ENCODE results near the gene DLX2. TPM values are rescaled to one million over a fixed set of nuclear protein-coding genes. Genes with fewer than 3 reads are reported as not detected.
A peak's percentile ranks its signal among the peaks of the same experiment; 100 is the strongest.
"Not testable (repeated sequence)": the region's sequence is repeated elsewhere in the genome, so short reads cannot be mapped to it uniquely, and the experiment has no call there.

The DLX2 gene
- total RNA-seq, 2 experiments from 2014 or later, result not detected

DNA sequence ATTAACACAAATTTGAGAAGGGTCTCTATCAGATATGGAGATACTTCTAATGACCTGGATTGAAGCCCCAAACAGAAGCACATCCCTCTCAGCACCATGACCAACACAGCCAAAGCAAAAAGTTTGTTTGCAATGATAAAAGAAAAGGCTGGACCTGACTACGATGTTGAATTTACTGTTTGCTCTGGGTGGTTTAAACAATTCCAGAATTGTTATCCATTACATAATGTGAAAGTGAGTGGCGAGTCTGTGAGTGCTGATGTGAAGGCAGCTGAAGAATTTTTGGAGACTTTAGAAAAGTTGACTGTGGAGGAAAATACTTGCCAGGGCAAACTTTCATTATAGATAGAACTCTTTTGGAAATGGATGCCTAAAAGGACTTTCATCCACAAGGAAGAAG is 17.4 kb upstream of the DLX2 start:
- CTCF ChIA-PET, result interaction anchor here (0.7 to 1.3 kb wide), 2 partner anchors 13 to 23 kb away, joined by 3 read pairs; no protein-coding TSS in a partner anchor
- no peak for DNase-seq
- H3K4me3 Mint-ChIP-seq, result no peak overlapping the region
- H3K36me3 Mint-ChIP-seq, result no peaks in the 10 kb centered on the region
- H3K4me1 Mint-ChIP-seq (ENCODE audit: low read depth), result no peaks in the 10 kb centered on the region
- peaks cover 6% of the 10 kb centered on the region for H3K27me3 Mint-ChIP-seq
- POLR2A ChIA-PET, result no interaction called here
- H3K9me3 Mint-ChIP-seq, result peaks cover 2% of the 10 kb centered on the region
- intact Hi-C loops (cut with micrococcal nuclease), result no loop called here
- H3K27ac Mint-ChIP-seq, result no peak overlapping the region

DNA sequence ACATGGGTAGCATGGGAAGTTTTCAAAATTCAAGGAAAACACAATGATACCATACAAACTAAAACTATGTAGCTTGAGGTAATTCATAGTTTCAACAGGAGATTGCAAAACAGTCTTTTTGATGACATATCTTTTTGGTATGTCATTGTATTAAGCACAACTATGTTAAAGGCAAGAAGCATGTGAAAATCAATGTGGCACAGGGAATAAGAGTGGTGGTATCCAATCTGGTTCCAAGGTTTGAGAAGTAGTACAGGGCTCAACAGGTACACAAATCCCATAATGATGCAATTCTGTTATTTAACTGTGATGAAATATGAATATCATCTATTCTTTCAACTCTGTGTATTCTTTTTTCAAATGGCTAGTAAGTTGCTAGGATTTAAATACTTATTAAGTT is 16.4 kb upstream of the DLX2 start:
- no peaks in the 10 kb centered on the region for H3K36me3 Mint-ChIP-seq

DNA sequence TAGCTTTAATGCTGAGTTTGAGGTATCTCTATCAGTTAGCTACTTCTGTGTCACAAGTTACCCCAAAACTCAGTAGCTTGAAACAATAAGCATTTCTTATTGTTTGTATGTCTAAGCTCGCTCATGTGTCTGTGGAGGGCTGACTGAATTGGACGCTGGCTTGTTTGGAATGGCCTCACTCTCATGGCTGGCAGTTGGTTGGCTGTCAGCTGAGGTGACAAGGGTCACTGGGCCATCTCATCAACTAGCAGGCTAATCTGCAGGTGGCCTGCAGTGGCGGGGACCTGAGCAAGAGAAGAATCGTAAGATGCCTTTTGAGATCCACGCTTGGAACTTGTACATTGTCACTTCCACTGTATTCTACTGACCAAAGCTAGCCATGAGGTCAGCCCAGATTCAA is 13.4 kb upstream of the DLX2 start:
- POLR2A ChIA-PET, result no interaction called here
- no peak overlapping the region for H3K4me3 Mint-ChIP-seq
- H3K27ac Mint-ChIP-seq, result no peak overlapping the region
- H3K27me3 Mint-ChIP-seq, result peaks cover 18% of the 10 kb centered on the region
- CTCF ChIA-PET, result interaction anchor here (1.2 to 1.8 kb wide), 2 partner anchors 9 to 11 kb away, joined by 4 to 7 read pairs; no protein-coding TSS in a partner anchor
- no peaks in the 10 kb centered on the region for H3K9me3 Mint-ChIP-seq
- DNase-seq, result no peak
- H3K4me1 Mint-ChIP-seq (ENCODE audit: low read depth), result no peaks in the 10 kb centered on the region
- intact Hi-C loops (cut with micrococcal nuclease), result no loop called here
- H3K36me3 Mint-ChIP-seq, result no peaks in the 10 kb centered on the region

More for the DNA sequence above, 16.4 kb upstream of the DLX2 start:
- no peaks in the 10 kb centered on the region for H3K9me3 Mint-ChIP-seq
- intact Hi-C loops (cut with micrococcal nuclease), result no loop called here
- no peak for DNase-seq
- H3K4me3 Mint-ChIP-seq, result no peak overlapping the region
- CTCF ChIA-PET, result no interaction called here
- H3K27me3 Mint-ChIP-seq, result peaks cover 9% of the 10 kb centered on the region
- H3K27ac Mint-ChIP-seq, result no peak overlapping the region
- POLR2A ChIA-PET, result no interaction called here
- no peaks in the 10 kb centered on the region for H3K4me1 Mint-ChIP-seq (ENCODE audit: low read depth)

DNA sequence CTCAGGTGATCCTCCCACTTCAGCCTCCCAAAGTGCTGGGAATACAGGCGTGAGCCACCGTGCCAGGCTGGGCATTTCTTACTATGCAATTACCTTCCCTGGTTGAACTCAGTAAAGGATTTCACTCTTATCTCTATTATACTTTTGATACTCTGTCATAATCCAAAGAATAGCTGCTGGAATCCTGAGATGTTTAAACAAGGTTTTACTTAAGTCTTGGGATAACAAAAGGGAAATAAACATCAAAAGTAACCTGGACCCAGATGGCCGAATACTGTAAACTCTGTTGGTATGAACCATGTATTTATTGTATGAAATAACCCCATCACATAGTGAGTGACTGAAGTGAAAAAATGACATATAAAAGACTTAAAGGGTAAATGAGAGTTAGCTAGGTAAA is 11.9 kb upstream of the DLX2 start:
- H3K4me3 Mint-ChIP-seq, result no peak overlapping the region
- H3K9me3 Mint-ChIP-seq, result no peaks in the 10 kb centered on the region
- H3K4me1 Mint-ChIP-seq (ENCODE audit: low read depth), result no peaks in the 10 kb centered on the region
- no peak for DNase-seq
- no peaks in the 10 kb centered on the region for H3K36me3 Mint-ChIP-seq
- peaks cover 24% of the 10 kb centered on the region for H3K27me3 Mint-ChIP-seq
- no peak overlapping the region for H3K27ac Mint-ChIP-seq
- intact Hi-C loops (cut with micrococcal nuclease), result no loop called here
- POLR2A ChIA-PET, result no interaction called here
- CTCF ChIA-PET, result interaction anchor here (0.6 to 3.0 kb wide), 5 partner anchors 8 to 550 kb away, joined by 3 to 14 read pairs (median 3); no protein-coding TSS in a partner anchor

DNA sequence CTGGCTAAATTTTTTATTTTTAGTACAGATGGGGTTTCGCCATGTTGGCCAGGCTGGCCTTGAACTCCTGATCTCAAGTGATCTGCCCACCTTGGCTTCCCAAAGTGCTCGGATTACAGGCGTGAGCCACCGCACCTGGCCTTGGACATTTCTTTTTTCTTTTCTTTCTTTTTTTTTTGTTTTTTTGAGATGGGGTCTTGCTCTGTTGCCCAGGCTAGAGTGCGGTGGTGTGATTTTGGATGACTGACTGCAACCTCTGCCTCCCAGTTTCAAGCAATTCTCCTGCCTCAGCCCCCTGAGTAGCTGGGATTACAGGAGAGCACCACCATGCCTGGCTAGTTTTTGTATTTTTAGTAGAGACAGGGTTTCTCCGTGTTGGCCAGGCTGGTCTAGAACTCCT is 11.5 kb upstream of the DLX2 start:
- peaks cover 27% of the 10 kb centered on the region for H3K27me3 Mint-ChIP-seq
- H3K27ac Mint-ChIP-seq; H3K9me3 Mint-ChIP-seq; H3K4me1 Mint-ChIP-seq (ENCODE audit: low read depth); POLR2A ChIA-PET; DNase-seq; intact Hi-C loops (cut with micrococcal nuclease); H3K36me3 Mint-ChIP-seq; H3K4me3 Mint-ChIP-seq: not testable (repeated sequence)
- CTCF ChIA-PET, result interaction anchor here (0.6 to 3.0 kb wide), 12 partner anchors 7 to 549 kb away, joined by 3 to 14 read pairs (median 4); no protein-coding TSS in a partner anchor

DNA sequence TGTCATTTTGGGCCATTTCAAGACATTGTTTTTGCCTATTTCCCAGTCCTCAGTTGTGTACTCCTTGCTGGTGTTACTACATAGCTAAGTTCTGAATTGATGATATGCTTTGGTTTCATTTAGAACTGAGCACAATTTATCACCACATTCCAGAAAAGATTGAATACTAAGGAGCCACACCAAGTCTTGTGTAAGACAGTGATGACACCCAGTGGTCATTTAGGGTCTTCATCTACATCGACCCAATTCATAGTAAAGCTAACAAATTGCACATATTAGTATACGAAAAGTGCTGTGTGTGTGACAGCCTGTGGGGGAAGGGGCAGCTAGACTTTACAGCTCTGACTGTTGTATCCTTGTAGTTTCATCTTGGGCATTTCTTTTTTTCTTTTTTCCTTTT is 10.9 kb upstream of the DLX2 start:
- DNase-seq, result no peak
- POLR2A ChIA-PET, result no interaction called here
- Mint-ChIP-seq H3K4me1 (ENCODE audit: low read depth) (no peaks in the 10 kb centered on the region), H3K4me3 (no peak overlapping the region), H3K36me3 (no peaks in the 10 kb centered on the region), H3K9me3 (no peaks in the 10 kb centered on the region), H3K27me3 (peaks cover 25% of the 10 kb centered on the region), H3K27ac (no peak overlapping the region)
- CTCF ChIA-PET, result interaction anchor here (0.7 to 3.0 kb wide), 11 partner anchors 8 to 584 kb away, joined by 3 to 14 read pairs (median 4); no protein-coding TSS in a partner anchor
- intact Hi-C loops (cut with micrococcal nuclease), result no loop called here

DNA sequence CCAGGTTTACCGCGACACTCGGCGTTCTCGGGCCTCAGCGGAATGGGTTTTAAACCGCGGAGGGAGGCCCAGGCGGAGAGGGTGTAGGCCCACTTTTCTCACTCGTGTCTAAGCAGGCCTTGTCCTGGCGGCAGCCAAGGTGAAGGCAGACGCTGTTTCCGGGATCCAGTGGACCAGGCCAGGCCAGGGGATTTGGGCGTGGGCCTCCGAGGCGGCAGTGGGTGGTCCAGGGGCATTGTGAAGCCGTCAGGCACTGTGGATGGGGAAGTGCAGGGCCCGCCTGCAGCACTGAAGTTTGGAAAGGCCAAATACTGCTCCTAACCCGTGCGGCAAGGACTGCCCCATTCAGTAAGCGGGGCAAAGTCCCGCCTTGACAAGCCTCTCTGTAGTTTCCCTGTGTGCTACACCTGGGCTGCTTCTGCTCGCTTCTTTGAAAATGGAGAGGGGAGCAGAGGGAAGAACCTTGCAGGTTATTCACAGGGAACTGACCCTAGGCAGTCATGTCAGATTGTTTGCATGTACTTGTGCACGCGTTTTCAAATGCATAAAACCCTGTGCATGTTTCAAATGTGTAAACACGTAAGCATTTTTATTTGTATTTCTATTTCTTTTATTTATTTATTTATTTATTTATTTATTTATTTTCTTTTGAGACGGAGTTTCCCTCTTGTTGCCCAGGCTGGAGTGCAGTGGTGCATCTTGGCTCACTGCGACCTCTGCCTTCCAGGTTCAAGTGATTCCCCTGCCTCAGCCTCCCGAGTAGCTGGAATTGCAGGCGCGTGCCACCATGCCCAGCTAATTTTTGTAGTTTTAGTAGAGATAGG is 7.5 kb upstream of the DLX2 start:
- DNase-seq, result no peak
- POLR2A ChIA-PET, result no interaction called here
- Mint-ChIP-seq H3K4me1 (ENCODE audit: low read depth) (peaks cover 17% of the 10 kb centered on the region), H3K4me3 (no peak overlapping the region), H3K27ac (no peak overlapping the region), H3K9me3 (no peaks in the 10 kb centered on the region), H3K27me3 (peaks cover 56% of the 10 kb centered on the region), H3K36me3 (no peaks in the 10 kb centered on the region)
- intact Hi-C loops (cut with micrococcal nuclease), result no loop called here
- CTCF ChIA-PET, result no interaction called here

DNA sequence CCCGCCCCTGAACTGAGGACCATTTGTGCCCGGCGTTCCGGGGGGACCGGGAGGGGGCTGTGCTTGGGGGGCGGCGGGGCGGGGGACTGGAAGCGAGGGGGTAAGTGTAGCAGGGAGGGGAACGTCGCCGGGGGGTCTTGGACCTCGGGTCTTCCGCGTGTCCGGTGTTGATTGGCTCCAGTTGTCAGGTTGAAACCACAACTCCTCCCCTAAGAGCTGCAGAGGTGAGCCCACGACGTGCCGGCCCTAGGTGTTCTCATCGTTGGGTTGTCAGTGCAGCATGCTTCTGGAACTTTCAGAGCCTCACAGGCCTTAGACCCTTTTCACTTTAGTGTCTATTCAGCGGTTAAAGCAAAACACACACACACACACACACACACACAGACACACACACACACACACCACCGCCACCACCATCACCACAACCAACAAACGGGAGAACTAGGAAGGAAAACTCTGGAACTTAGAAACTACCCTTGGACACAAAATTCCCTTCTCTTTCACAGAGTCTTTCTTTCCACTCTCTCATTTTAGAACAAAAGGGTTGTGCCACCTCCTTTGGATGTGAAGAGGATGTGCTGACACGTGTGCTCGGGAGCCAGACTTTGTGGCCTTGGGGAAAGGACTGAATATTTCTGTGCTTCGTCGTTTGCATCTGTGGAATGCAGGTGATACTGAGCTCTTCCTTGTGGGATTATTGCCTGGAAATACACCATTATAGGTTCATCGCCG is 6.7 kb upstream of the DLX2 start:
- intact Hi-C loops (cut with micrococcal nuclease), result no loop called here
- CTCF ChIA-PET, result interaction anchor here (0.7 to 1.0 kb wide), 2 partner anchors 30 to 403 kb away, joined by 3 read pairs; no protein-coding TSS in a partner anchor

DNA sequence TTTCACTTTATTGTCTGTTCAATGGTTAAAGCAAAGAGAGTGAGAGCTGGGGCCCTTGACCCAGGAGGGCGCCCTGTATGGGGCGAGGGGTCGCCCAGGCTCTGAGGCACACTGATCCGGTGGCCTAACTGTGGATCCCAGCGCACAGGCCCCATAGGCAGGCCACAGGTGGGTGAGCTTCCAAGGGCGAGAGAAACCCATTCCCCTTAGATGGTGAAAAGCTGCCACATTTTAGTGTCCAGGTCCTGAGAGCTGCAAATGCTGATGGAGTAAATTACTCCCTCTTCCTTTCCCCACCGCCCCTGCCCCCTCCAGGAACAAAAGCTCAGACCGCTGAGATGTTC is 5.9 kb upstream of the DLX2 start:
- POLR2A ChIA-PET, result no interaction called here
- H3K4me3 Mint-ChIP-seq, result no peak overlapping the region
- H3K9me3 Mint-ChIP-seq, result no peaks in the 10 kb centered on the region

More for the DNA sequence above, 6.7 kb upstream of the DLX2 start:
- Mint-ChIP-seq H3K27ac (no peak overlapping the region), H3K4me3 (no peak overlapping the region), H3K4me1 (ENCODE audit: low read depth) (peaks cover 19% of the 10 kb centered on the region), H3K27me3 (peaks cover 60% of the 10 kb centered on the region), H3K9me3 (no peaks in the 10 kb centered on the region), H3K36me3 (no peaks in the 10 kb centered on the region)
- DNase-seq, result no peak
- POLR2A ChIA-PET, result no interaction called here

DNA sequence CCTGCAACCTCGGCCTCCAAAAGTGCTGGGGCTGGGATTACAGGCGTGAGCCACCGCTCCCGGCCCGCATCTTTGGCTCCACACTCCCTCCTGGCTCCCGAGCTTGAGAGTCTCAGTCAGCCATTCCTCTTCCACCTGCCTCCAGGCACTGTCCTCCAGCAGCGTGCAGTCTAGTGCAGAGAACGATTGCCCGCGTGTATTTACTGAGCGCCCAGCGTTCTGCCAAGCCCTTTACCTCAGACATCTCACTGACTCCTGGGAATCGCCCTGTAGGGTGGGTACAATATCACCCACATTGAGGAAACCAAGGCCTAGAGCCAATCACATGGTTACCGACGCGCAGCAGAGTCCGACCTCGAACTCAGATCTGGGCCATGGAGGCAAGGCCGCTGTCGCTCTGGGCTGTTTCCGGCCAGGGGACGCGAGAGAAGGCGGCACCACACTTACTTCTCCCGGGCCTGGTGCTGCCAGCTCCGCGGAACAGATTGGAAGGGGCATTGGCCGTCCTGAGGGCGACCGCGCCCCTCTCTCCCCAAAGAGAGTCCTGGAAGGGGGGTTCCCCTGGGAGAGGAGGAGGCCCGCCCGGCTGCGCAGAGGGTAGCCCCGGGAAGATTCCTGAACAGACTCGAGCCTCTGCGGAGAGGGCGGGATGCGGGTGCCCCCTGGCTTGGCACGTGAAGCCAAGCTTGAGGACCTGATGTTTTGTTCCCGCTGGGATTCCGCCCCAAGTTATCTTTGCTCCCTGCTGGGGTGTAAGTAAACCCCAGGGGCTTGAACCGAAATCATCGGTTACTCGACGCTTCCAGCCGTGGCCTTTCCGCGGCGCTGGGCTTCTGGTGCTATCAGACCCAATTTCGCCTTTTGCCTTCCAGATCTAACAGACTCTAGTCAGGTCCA is 5.2 kb upstream of the DLX2 start:
- no peak overlapping the region for H3K4me3 Mint-ChIP-seq
- peaks cover 31% of the 10 kb centered on the region for H3K4me1 Mint-ChIP-seq (ENCODE audit: low read depth)
- intact Hi-C loops (cut with micrococcal nuclease), result no loop called here
- ChIA-PET POLR2A (no interaction called here), CTCF (interaction anchor here (1.0 to 6.8 kb wide), 6 partner anchors 12 to 405 kb away, joined by 3 to 116 read pairs (median 4); partner anchors contain the start of gene DLX1)
- H3K27ac Mint-ChIP-seq, result no peak overlapping the region
- no peaks in the 10 kb centered on the region for H3K36me3 Mint-ChIP-seq
- H3K27me3 Mint-ChIP-seq, result peaks cover 70% of the 10 kb centered on the region
- no peak for DNase-seq
- no peaks in the 10 kb centered on the region for H3K9me3 Mint-ChIP-seq

More for the DNA sequence above, 5.9 kb upstream of the DLX2 start:
- intact Hi-C loops (cut with micrococcal nuclease), result no loop called here
- no peak for DNase-seq
- Mint-ChIP-seq H3K27ac (no peak overlapping the region), H3K36me3 (no peaks in the 10 kb centered on the region), H3K4me1 (ENCODE audit: low read depth) (peaks cover 25% of the 10 kb centered on the region), H3K27me3 (peaks cover 68% of the 10 kb centered on the region)
- CTCF ChIA-PET, result interaction anchor here (0.7 to 1.6 kb wide), 3 partner anchors 19 to 402 kb away, joined by 3 read pairs; no protein-coding TSS in a partner anchor

DNA sequence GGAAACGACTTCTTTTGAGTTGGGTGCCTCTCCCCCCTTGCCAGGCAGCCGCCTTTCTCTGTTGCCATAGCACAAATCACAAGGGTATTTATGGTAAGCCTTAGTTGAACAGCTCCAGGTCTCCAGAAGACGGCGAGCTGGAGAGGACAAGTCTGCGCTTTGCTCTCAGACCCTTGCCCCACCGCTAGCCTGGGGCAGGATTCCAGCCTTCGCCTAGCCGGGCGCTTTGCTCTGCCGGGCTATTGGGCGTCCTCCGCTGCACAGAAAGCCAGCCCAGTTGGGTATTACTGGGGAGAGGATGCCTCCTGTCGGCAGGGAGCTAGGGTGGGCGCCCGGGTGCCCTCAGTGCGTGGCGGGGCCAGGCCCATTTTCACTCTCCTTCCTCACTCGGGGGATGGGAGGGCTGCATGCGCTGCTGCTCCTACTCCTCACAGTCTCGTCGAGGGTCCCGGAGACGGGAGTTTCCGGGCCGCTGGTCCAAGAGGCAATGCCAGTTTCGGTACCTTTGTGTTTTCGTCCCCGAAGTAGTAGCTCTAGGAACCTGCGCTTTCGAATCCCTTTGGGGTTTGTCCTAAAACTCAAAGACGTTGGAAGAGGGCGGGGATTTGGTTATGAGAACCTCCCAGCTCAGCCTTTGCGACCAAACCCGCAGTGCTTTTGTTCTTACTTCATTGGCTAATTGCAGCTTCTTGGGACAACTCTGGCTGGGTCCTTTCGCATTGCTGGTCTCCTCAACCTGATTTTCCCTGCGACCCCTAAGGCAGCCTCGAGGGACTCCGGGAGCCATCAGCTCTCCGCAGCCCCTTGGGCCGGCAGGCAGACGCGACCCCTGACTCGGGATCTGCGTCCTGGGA is 3.6 kb upstream of the DLX2 start:
- CTCF ChIA-PET, result interaction anchor here (0.5 to 6.8 kb wide), 18 partner anchors 9 to 709 kb away, joined by 3 to 116 read pairs (median 4); partner anchors contain the start of gene DLX1
- POLR2A ChIA-PET, result no interaction called here
- Mint-ChIP-seq H3K27me3 (peaks cover 77% of the 10 kb centered on the region), H3K4me3 (peak overlapping the region; percentile 56), H3K4me1 (ENCODE audit: low read depth) (peaks cover 39% of the 10 kb centered on the region), H3K9me3 (no peaks in the 10 kb centered on the region), H3K27ac (no peak overlapping the region), H3K36me3 (no peaks in the 10 kb centered on the region)
- DNase-seq, result peak; percentile 61
- intact Hi-C loops (cut with micrococcal nuclease), result loop anchor here (1.0 kb wide), 2 partner anchors 508 to 532 kb away; no protein-coding TSS in a partner anchor

Measured in activated CD4-positive, alpha-beta memory T cell treated with anti-CD3 and anti-CD28 coated beads for 36 hours (primary cell).